Measurements from ENCODE around the gene KRTAP10-11.
"Not testable (repeated sequence)": the region's sequence is repeated elsewhere in the genome, so short reads cannot be mapped to it uniquely, and the experiment has no call there.

Gene KRTAP10-11

DNA sequence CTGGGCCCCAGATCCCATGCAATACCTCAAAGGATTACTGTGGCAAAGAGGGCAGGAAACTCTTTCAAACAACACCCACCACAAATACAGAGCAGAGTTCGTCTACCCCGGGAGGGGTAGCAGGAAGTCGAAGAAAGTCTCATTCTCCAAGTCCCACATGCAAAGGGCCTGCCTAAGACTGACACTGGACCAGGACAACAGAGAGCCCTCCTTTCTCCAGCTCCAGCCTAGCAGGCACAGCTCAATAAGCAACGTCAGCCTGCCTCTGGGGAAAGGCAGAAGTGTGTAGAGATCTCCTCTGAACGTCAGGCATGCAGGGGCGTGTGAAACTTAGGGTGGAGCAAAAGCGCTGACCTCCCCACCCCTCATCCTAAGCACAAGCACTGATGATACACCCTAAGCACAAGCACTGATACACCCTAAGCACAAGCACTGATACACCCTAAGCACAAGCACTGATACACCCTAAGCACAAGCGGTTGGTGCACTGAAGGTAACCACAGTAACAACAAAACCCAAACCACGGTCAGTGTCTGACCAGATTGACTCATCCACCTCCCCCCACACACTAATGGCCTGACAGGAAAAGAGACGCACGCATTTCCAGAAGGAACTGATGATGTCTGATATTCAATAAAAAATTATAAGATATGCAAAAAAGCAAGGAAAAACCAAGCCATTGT, 12.8 kb downstream of the KRTAP10-11 start:
- TF ChIP-seq, protein P1, sequence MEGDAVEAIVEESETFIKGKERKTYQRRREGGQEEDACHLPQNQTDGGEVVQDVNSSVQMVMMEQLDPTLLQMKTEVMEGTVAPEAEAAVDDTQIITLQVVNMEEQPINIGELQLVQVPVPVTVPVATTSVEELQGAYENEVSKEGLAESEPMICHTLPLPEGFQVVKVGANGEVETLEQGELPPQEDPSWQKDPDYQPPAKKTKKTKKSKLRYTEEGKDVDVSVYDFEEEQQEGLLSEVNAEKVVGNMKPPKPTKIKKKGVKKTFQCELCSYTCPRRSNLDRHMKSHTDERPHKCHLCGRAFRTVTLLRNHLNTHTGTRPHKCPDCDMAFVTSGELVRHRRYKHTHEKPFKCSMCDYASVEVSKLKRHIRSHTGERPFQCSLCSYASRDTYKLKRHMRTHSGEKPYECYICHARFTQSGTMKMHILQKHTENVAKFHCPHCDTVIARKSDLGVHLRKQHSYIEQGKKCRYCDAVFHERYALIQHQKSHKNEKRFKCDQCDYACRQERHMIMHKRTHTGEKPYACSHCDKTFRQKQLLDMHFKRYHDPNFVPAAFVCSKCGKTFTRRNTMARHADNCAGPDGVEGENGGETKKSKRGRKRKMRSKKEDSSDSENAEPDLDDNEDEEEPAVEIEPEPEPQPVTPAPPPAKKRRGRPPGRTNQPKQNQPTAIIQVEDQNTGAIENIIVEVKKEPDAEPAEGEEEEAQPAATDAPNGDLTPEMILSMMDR (IDR thresholded peaks at IDR 0.05; ENCODE audit: borderline replicate concordance, control extremely low read depth, extremely low read depth, insufficient read depth, missing control alignments), result no peak
- DNase-seq (ENCODE audit: low spot score), result no peak
- in situ Hi-C loops (cut with MboI; ENCODE audit: low sequenced_read_pairs, unreplicated experiment), result no loop called here

DNA sequence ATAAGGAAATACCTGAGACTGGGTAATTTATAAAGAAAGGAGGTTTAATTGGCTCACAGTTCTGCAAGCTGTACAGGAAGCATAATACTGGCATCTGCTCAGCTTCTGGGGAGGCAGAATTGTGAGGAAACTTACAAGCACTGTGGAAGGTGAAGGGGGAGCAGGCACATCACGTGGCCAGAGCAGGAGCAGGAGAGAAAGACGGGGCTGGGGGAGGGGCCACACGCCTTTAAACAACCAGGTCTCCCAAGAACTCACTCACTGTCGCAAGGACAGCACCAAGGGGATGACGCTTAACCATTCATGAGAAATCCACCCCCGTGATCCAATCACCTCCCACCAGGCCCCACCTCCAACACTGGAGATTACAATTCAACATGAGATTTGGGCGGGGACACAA, 15.4 kb downstream of the KRTAP10-11 start:
- in situ Hi-C loops (cut with MboI; ENCODE audit: low sequenced_read_pairs, unreplicated experiment); DNase-seq (ENCODE audit: low spot score): not testable (repeated sequence)

DNA sequence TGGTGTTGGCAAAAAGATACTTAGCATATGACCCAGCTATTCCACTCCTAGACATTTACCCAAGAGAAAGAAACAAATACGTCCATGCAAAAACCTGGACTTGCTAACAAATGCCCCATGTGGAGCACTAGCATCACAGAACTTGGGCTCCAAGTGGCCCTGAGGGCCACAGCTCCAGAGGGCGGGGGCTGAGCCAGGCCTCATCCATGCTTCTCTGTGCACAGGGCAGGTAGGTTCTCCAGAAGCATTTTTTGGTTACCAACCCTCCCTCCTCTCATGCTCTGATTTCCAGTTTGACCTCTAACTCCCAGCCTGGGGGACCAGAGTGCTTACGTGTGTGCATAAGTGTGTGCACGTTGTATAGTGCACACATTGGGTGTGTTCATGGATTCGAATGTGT, 18.5 kb downstream of the KRTAP10-11 start:
- in situ Hi-C loops (cut with MboI; ENCODE audit: low sequenced_read_pairs, unreplicated experiment), result no loop called here
- TF ChIP-seq, protein P1 (IDR thresholded peaks at IDR 0.05; ENCODE audit: borderline replicate concordance, control extremely low read depth, extremely low read depth, insufficient read depth, missing control alignments), result no peak
- no peak for DNase-seq (ENCODE audit: low spot score)

DNA sequence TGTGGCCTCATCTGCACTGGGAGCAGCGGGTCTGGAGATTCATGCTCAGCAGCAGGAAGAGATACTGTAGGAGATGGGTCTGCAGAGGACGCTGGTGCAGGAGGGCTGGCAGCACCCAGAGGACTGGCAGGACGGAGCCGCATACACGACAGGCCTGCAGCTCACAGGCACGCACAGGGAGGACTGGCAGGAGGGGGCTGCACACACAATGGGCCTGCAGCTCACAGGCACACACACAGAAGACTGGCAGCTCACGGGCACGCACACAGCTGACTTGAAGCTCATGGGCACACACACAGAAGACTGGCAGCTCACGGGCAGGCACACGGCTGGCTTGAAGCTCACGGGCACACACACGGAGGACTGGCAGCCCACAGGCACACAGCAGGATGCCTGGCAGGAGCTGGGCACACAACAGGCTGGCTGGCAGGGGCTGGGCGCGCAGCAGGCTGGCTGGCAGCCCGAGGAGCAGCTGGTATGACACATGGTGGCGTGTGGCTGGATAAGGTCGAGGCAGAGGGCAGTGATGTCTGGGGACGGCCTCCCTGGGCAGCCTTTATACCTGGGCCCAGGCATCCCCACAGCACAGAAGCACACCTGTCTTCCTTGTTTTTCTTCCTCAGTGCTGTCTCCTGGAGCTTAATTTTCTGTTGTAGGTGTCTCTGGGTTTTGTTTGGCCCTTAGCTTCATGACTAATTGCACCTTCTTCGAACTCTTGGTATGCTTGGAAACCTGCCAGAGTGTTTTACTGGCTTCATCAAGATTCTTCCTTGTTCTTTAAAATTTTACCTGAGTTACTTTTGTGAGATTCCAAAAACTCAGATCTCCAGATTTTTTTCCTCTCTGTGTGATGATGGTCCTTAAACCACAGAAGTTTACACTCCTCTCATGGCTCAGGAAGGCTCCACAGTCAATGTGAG, 20.4 kb downstream of the KRTAP10-11 start, which contains the start of gene KRTAP12-2:
TSS of gene KRTAP12-2 (minus strand) at position 527 of the 920 bp plus-strand sequence. CDS start at position 486, 41 bp downstream.
- DNase-seq (ENCODE audit: low spot score), result no peak
- TF ChIP-seq, protein P1 (IDR thresholded peaks at IDR 0.05; ENCODE audit: borderline replicate concordance, control extremely low read depth, extremely low read depth, insufficient read depth, missing control alignments), result no peak
- in situ Hi-C loops (cut with MboI; ENCODE audit: low sequenced_read_pairs, unreplicated experiment), result no loop called here

- TF ChIP-seq, protein P1 (IDR thresholded peaks at IDR 0.05; ENCODE audit: borderline replicate concordance, control extremely low read depth, extremely low read depth, insufficient read depth, missing control alignments), result no peak
- no peak for DNase-seq (ENCODE audit: low spot score)
- in situ Hi-C loops (cut with MboI; ENCODE audit: low sequenced_read_pairs, unreplicated experiment), result no loop called here
Observed at GRCh38 chr21:44667612-44668011, 21.4 kb downstream of the KRTAP10-11 start.

DNA sequence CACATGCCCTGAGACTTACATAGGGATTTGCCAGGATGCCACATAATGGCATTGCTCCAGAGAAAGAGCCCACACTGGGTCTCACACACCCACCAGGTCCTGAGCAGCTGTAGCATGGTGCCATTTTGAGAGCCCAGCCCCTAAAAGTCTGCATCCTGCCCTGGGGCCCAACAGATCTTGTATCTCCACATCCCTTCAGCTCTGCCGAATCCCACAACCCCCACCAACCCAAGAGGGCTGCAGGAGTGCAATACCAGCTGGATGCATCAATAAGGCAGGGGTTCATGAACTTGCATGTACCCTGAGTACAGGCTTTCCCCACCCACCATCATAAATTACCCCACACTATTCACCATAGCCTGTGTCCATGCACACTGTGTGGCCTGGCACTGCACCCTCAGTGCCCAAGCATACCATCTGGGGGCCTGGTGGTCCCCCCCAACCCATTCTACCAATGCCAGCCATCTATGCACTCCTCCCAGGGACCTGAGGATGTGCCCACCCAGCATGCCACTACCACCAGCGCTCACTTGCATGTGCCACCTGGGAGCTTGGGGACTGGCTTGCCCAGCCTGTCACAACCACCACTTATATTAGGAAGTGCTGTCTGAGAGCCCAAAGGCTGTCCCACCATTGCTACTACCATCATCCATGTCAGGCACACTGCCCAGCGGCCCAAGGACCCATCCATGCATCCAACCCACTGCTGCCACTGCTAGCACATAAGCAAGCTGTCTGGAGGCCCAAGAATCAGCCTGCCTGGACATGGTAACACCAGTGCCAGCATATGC, 24.6 kb downstream of the KRTAP10-11 start:
- TF ChIP-seq, protein P1 (IDR thresholded peaks at IDR 0.05; ENCODE audit: borderline replicate concordance, control extremely low read depth, extremely low read depth, insufficient read depth, missing control alignments), result no peak
- in situ Hi-C loops (cut with MboI; ENCODE audit: low sequenced_read_pairs, unreplicated experiment), result no loop called here
- DNase-seq (ENCODE audit: low spot score), result no peak

All from GM13976 (cell line).